Effector memory CD8-positive, alpha-beta T cell (primary cell): ENCODE measurements around the gene APOL1.

Experiments
- ATAC-seq: fragments of 150-1000 bp; cut with Tn5 transposase; replicated peaks from 2 replicates; pipeline ENCODE4 v1.10.0; 2021; ENCODE audit warnings: mild to moderate bottlenecking, moderate library complexity
- DNase-seq, 3 experiments: peaks; one replicate each; pipeline ENCODE4 v3.0.0; 2021
- H3K27ac Mint-ChIP-seq, 2 donors: one replicate each; pipeline ENCODE4 v1.8.0; 2022; ENCODE audit warnings: mild to moderate bottlenecking in 2 of 2, mixed read lengths in 2 of 2, moderate library complexity in 2 of 2
- H3K27me3 Mint-ChIP-seq, 2 donors: one replicate each; pipeline ENCODE4 v1.8.0; 2022; ENCODE audit warnings: mixed read lengths in 2 of 2
- H3K36me3 Mint-ChIP-seq: one replicate; pipeline ENCODE4 v1.8.0; 2022; ENCODE audit warnings: mild to moderate bottlenecking, moderate library complexity, mixed read lengths; ENCODE audit not compliant: insufficient read depth
- H3K4me1 Mint-ChIP-seq, 2 donors: one replicate each; pipeline ENCODE4 v1.8.0; 2022; ENCODE audit warnings: low read depth in 2 of 2, mixed read lengths in 2 of 2
- H3K4me3 Mint-ChIP-seq, 2 donors: one replicate each; pipeline ENCODE4 v1.8.0; 2022; ENCODE audit warnings: mild to moderate bottlenecking in 2 of 2, mixed read lengths in 2 of 2, moderate library complexity in 2 of 2
- H3K9me3 Mint-ChIP-seq, 2 donors: one replicate each; pipeline ENCODE4 v1.8.0; 2022; ENCODE audit warnings: mixed read lengths in 2 of 2

The APOL1 gene

DNA sequence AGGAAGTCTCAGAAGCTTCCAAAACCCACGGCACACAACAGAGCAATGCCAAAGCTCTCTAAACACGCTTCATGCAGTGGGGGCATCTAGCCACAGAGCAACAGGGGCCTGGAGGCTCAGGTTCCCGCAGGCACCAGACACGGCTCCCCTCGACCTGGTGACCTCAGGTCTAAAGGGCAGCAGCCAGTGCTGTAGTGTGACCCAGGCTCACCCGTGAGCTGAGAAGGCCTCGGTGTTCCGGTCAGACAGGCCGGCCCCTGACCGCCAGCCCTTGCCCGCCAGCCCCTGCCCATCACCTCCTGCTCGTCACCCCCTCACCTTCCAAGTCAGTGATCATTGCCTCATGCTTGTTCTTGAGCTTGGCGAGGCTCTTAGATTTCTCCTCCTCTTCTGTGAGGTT, 45.7 kb downstream of the APOL1 start:
- H3K27me3 Mint-ChIP-seq = no peaks in the 10 kb centered on the region
- peak overlapping the region in 1 of 2 donors; percentile 81 for H3K27ac Mint-ChIP-seq
- H3K4me1 Mint-ChIP-seq = peaks cover 15 to 23% of the 10 kb centered on the region in 2 donors
- peaks cover 98% of the 10 kb centered on the region for H3K36me3 Mint-ChIP-seq
- H3K9me3 Mint-ChIP-seq = no peaks in the 10 kb centered on the region
- DNase-seq (no peak), ATAC-seq (no peak)
- no peak overlapping the region for H3K4me3 Mint-ChIP-seq

DNA sequence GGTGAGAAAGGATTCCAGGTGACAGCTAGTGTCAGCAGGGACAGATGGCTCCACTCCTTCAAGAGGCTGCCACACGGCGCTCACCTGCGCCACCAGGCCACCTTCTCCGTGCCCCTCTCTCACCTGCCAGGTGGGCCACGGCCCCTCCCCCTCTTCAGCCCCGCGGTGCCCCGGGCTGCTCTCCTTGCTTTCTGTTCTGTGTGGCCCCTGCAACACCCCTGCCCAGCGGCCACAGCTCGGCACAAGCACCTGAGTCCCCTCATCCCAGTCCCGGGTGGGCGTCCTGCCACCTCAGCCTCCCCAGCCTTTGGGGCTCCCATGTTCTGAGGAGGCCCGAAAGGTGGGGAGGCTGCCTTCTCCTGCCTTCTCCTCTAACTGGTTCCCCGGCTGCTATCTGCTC, 46.4 kb downstream of the APOL1 start:
- Mint-ChIP-seq H3K36me3 (peaks cover 98% of the 10 kb centered on the region), H3K4me1 (peaks cover 15 to 26% of the 10 kb centered on the region in 2 donors), H3K4me3 (no peak overlapping the region), H3K9me3 (no peaks in the 10 kb centered on the region), H3K27me3 (no peaks in the 10 kb centered on the region), H3K27ac (peak overlapping the region in 1 of 2 donors; percentile 81)
- DNase-seq (no peak), ATAC-seq (no peak)

DNA sequence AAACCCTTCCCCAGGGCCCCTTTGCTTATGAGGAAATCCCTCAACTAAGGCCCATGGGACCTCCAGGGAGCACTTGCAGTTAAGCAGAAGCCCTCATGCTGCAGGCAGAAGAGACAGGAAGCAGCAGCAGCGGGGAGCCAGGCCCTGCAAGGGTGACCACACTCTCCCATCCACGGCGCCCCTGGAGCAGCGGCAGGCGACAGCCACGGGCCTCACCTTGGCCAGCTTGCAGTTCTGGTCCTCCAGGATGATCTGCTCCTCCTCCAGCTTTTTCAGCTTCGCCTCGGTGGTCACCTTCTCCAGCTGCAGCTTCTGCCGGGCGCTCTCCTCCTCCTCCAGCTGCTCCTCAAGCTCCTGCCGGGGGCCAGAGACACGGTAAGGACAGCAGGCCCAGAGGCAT, 47.0 kb downstream of the APOL1 start:
- peak overlapping the region in 1 of 2 donors; percentile 81 for H3K27ac Mint-ChIP-seq
- H3K4me1 Mint-ChIP-seq = peaks cover 15 to 22% of the 10 kb centered on the region in 2 donors
- H3K4me3 Mint-ChIP-seq = no peak overlapping the region
- no peak for ATAC-seq
- H3K36me3 Mint-ChIP-seq = peaks cover 98% of the 10 kb centered on the region
- no peaks in the 10 kb centered on the region for H3K9me3 Mint-ChIP-seq
- H3K27me3 Mint-ChIP-seq = no peaks in the 10 kb centered on the region
- no peak for DNase-seq

DNA sequence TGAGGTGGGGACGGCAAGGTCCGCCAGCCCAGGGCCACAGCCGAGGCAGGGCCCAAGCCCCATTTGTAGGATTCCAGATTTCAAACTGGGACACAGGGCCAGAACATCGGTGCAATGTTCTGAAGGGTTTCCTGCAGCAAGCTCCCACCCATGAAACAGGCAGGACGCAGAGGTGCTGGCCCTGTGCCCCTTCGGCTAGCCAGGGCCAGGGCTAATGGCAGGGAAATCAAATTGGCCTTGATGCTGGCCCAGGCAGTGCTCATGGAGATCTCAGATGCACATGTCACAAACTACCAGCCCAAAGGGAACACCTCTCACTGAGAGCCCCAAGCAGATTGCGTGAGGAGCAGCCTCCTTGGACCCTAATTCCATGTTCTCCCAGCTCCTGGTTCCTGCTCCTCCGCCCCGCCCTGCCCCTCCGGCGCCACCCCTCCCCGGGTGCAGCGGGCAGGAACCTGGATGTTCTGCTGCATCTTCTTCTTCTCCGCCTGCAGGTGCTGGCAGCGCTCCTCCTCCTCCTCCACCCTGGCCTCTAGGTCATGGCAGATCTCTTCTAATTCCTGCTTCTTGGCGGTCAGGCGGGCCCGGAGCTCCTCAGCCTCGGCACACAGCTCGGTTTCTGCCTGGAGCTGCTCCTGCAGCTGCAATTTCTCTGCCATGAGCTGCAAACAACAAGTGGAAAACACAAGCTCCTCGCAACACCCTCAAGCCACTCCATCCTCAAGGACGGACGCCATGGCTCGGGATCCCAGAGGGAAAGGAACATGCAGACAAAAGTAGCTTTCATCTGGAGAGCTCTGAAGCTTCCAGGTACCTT, 47.7 kb downstream of the APOL1 start:
- no peak for DNase-seq
- Mint-ChIP-seq H3K27me3 (no peaks in the 10 kb centered on the region), H3K27ac (peak overlapping the region in 1 of 2 donors; percentile 81), H3K4me1 (peaks cover 14 to 19% of the 10 kb centered on the region in 2 donors), H3K4me3 (peak overlapping the region in 1 of 2 donors; percentile 19), H3K9me3 (no peaks in the 10 kb centered on the region), H3K36me3 (peaks cover 98% of the 10 kb centered on the region)
- no peak for ATAC-seq

DNA sequence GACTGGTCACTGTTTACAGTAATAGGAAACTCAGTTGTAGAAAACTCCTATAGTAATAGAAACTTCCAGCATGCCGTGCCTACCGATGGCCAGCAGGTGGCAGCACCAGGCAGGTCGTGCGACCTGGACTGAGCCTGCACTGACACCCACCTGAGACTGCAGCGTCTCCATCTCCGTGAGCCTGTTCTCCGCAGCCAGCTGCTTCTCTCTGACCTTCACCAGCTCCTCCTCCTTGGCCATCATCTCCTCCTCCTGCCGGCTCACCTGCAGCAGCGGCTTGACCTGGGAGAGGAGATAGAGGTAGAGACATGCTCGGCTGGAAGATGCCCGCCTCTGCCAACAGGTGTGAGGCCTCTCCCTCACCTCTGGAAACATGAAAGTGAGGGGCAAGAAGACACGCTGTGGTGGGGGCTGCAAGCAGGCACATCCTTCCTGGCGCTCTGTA, 48.5 kb downstream of the APOL1 start:
- H3K27ac Mint-ChIP-seq = peak overlapping the region; percentile 62 to 81
- peaks cover 98% of the 10 kb centered on the region for H3K36me3 Mint-ChIP-seq
- H3K9me3 Mint-ChIP-seq = no peaks in the 10 kb centered on the region
- ATAC-seq = peak; percentile 88
- peak overlapping the region in 1 of 2 donors; percentile 19 for H3K4me3 Mint-ChIP-seq
- H3K4me1 Mint-ChIP-seq = peaks cover 11 to 17% of the 10 kb centered on the region in 2 donors
- DNase-seq = peak; percentile 83 to 86 (median 84)
- H3K27me3 Mint-ChIP-seq = no peaks in the 10 kb centered on the region

DNA sequence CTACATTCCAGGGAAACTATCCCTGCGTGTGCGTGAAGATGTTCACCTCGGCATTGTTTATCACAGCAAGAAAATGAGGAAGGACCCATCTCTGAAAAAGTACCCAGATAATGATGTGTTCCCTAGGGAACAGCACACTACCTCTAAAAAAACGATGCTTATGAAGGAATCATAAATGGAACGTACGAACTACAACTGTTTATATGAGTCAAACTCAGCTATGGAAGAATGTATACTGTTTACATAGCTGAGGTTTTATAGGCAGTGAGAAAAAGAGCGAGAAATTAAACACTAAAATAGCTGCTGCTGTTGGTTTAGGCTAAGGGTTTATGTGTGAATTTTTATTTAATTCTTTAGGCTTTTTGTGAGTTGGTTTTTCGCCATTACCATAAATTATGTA, 48.9 kb downstream of the APOL1 start:
- no peaks in the 10 kb centered on the region for H3K27me3 Mint-ChIP-seq
- ATAC-seq = no peak
- H3K36me3 Mint-ChIP-seq = peaks cover 98% of the 10 kb centered on the region
- H3K4me3 Mint-ChIP-seq = peak overlapping the region in 1 of 2 donors; percentile 19
- no peak for DNase-seq
- peak overlapping the region; percentile 62 to 81 for H3K27ac Mint-ChIP-seq
- H3K4me1 Mint-ChIP-seq = peaks cover 11 to 17% of the 10 kb centered on the region in 2 donors
- H3K9me3 Mint-ChIP-seq = no peaks in the 10 kb centered on the region

DNA sequence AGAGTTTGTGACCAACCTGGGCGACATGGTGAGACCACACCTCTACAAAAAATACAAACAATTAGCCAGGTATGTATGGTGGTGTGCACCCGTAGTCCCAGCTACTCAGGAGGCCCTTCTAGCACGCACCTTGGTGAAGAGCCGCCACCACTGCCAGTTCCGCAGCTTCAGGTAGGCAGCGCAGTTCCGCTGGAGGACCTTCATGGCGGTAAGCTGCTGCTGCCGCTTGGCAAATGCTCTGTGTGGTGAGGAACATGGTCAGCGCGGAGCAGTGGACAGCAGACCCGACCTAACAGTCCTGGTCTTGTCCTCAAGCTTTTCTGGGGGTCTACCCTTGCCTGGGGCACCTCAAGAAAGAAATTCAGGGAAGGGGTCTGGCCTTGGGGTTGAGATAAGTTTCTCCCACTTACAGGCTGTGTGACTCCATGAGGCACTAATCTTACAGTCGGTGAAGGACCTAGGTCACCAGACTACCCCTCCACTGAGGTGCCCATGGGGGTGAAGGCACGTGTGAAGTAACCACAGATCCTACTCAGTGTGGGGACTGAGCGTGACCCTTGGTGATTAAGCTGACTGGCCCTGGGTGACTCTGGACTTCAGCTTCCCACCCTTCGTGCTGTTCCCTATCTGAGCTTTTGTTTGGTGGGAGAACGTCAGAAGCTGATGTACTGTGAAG, 49.6 kb downstream of the APOL1 start:
- no peak overlapping the region for H3K4me3 Mint-ChIP-seq
- H3K36me3 Mint-ChIP-seq = peaks cover 98% of the 10 kb centered on the region
- H3K27me3 Mint-ChIP-seq = no peaks in the 10 kb centered on the region
- H3K9me3 Mint-ChIP-seq = no peaks in the 10 kb centered on the region
- ATAC-seq (no peak), DNase-seq (no peak)
- H3K4me1 Mint-ChIP-seq = peaks cover 11 to 12% of the 10 kb centered on the region in 2 donors
- H3K27ac Mint-ChIP-seq = peak overlapping the region in 1 of 2 donors; percentile 83

DNA sequence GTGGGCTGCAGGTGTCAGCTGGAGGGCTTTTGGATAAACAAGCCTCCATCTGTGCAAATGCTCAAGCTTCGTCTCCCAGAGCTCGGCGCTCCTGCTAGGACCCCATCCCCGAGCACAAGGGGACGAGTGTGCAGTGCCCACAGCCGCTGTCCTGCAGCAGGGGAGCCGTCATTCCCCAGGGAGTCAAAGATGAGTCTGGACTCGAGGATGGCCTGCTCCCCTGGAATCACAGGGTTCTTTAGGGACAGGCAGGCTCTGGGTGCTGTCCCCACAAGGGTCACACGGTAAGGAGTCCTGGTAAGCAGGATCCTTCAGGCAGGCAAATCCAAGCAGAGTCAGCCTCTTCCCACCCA, 50.2 kb downstream of the APOL1 start:
- H3K27me3 Mint-ChIP-seq = no peaks in the 10 kb centered on the region
- H3K9me3 Mint-ChIP-seq = no peaks in the 10 kb centered on the region
- peak overlapping the region in 1 of 2 donors; percentile 83 for H3K27ac Mint-ChIP-seq
- peaks cover 98% of the 10 kb centered on the region for H3K36me3 Mint-ChIP-seq
- H3K4me1 Mint-ChIP-seq = peaks cover 11 to 12% of the 10 kb centered on the region in 2 donors
- DNase-seq = no peak
- ATAC-seq = no peak
- no peak overlapping the region for H3K4me3 Mint-ChIP-seq

DNA sequence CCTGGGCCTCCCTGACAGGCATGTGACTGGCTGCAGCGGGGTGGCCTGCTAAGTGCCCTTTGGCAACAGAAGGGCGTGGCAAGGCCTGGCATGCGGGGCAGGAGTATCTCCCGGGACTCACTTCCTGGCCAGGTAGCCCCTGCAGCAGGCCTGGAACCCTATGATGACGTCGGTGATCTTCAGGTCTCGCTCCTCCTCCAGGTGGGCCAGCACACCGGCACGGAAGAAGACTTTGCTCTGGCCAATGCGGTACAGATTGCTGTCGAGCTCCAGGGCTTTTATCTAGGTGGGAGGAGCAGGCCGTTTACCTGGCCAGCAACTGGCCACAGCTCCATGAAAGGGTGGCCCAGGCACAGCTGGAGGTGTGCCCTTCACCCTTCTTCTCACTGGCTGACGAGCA, 50.9 kb downstream of the APOL1 start:
- H3K27me3 Mint-ChIP-seq = no peaks in the 10 kb centered on the region
- H3K36me3 Mint-ChIP-seq = peaks cover 100% of the 10 kb centered on the region
- no peak for DNase-seq
- H3K4me3 Mint-ChIP-seq = peak overlapping the region in 1 of 2 donors; percentile 37
- H3K9me3 Mint-ChIP-seq = no peaks in the 10 kb centered on the region
- H3K27ac Mint-ChIP-seq = peak overlapping the region in 1 of 2 donors; percentile 83
- H3K4me1 Mint-ChIP-seq = peaks cover 12 to 14% of the 10 kb centered on the region in 2 donors
- ATAC-seq = no peak

DNA sequence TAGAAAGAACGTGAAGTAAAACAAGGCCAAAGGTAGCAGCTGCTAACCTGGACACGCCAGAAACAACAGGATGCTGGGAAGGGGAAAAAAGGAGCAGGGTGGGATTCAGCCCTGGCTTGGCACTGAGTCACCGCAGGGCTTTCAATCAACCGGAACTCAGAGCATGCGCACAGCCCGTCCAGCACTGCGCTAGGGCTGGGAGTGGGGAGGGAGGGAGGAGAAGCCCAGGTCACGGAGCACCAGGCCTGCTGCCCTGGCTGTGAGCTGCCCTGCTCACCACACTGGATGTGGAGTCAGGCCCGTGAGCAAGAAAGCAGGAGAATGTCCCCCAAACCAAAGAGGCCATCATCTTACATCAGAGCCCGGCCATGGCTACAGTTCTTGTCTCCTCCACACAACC, 51.5 kb downstream of the APOL1 start:
- Mint-ChIP-seq H3K27me3 (no peaks in the 10 kb centered on the region), H3K4me1 (peaks cover 12 to 14% of the 10 kb centered on the region in 2 donors), H3K36me3 (peaks cover 100% of the 10 kb centered on the region), H3K9me3 (no peaks in the 10 kb centered on the region), H3K27ac (peak overlapping the region in 1 of 2 donors; percentile 83), H3K4me3 (peak overlapping the region in 1 of 2 donors; percentile 37)
- DNase-seq = no peak
- no peak for ATAC-seq

DNA sequence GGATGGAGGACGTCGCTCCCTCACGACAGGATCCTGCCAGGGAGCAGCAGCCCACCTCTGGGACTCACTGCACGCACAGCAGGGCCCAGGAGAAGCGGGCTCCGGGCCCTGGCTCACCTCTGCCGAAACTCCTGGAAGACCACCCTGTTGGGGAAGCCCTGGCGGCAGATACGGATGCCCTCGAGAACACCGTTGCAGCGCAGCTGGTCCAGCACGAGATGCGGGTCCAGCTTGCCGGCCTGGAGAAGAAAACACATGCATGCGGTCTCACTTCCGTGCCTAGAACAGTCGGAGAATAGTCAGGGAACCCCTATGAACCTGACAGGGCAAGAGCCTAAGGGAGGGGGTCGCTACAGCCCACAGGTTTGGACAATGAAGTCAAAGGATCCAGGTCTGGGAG, 52.9 kb downstream of the APOL1 start:
- H3K4me3 Mint-ChIP-seq = peak overlapping the region in 1 of 2 donors; percentile 6
- H3K9me3 Mint-ChIP-seq = no peaks in the 10 kb centered on the region
- peaks cover 12 to 14% of the 10 kb centered on the region in 2 donors for H3K4me1 Mint-ChIP-seq
- ATAC-seq (no peak), DNase-seq (no peak)
- H3K27me3 Mint-ChIP-seq = no peaks in the 10 kb centered on the region
- peaks cover 100% of the 10 kb centered on the region for H3K36me3 Mint-ChIP-seq
- peak overlapping the region in 1 of 2 donors; percentile 83 for H3K27ac Mint-ChIP-seq

DNA sequence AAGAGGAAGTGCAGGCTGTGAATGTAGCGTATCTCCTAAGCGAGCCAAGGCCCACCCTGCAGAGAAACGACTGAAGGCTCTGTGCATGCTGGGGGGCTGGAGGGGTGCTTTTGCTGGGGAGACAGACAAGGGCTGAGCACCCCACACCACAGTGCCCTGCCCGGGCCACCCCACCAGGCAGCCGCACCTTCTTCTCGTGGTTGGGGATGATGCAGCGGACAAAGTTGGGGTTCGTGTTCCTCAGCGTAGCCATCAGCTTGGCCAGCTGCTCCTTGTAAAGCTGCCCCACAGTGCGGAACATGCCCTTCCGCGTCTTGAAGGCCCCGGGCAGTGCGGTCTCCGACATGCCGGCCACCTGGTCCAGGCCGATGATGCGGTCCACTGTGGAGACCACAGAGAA, 53.3 kb downstream of the APOL1 start:
- peak overlapping the region in 1 of 2 donors; percentile 38 for H3K4me3 Mint-ChIP-seq
- peaks cover 100% of the 10 kb centered on the region for H3K36me3 Mint-ChIP-seq
- DNase-seq = no peak
- peaks cover 9 to 11% of the 10 kb centered on the region in 2 donors for H3K4me1 Mint-ChIP-seq
- no peaks in the 10 kb centered on the region for H3K27me3 Mint-ChIP-seq
- ATAC-seq = no peak
- H3K27ac Mint-ChIP-seq = peak overlapping the region in 1 of 2 donors; percentile 83
- H3K9me3 Mint-ChIP-seq = no peaks in the 10 kb centered on the region

DNA sequence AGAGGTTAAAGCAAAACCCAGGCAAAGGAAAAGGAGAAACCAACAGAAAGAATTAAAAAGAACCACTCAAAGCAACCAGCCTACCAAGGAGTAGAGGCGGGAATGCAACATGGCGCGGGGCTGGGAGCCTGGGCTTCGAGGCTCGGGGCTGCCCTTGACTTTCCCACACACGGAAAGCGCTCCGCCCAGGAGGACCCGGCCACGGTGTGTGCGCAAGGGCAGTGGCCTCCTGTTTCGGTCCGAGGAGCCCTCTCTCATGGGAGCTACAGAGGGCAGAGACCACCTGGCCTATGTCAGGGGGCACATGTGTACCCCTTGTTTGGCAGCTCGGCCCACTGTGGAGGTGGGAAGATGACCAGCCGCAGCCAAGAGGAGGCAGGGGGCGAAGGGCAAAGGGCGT, 55.9 kb downstream of the APOL1 start:
- H3K36me3 Mint-ChIP-seq = peaks cover 100% of the 10 kb centered on the region

More for the DNA sequence above, 55.9 kb downstream of the APOL1 start:
- Mint-ChIP-seq H3K27ac (peak overlapping the region; percentile 67 to 82), H3K4me3 (peak overlapping the region in 1 of 2 donors; percentile 42), H3K27me3 (no peaks in the 10 kb centered on the region), H3K4me1 (peaks cover 4 to 6% of the 10 kb centered on the region in 2 donors), H3K9me3 (no peaks in the 10 kb centered on the region)
- ATAC-seq = no peak
- DNase-seq = no peak
